A549 treated with dexamethasone at 1 μM for 4 hours (cell line): ENCODE measurements around the gene ABHD15. TPM values are rescaled to one million over a fixed set of nuclear protein-coding genes. Genes with fewer than 3 reads are reported as not detected.

Source experiments
- total RNA-seq: library from RNA; stranded (reverse); fragments of 200-300 nt; extraction: Qiagen RNA extraction; gene quantifications from 5 replicates; pipeline ENCODE4 v1.2.3, GENCODE V29; 2022

Gene ABHD15, protein sequence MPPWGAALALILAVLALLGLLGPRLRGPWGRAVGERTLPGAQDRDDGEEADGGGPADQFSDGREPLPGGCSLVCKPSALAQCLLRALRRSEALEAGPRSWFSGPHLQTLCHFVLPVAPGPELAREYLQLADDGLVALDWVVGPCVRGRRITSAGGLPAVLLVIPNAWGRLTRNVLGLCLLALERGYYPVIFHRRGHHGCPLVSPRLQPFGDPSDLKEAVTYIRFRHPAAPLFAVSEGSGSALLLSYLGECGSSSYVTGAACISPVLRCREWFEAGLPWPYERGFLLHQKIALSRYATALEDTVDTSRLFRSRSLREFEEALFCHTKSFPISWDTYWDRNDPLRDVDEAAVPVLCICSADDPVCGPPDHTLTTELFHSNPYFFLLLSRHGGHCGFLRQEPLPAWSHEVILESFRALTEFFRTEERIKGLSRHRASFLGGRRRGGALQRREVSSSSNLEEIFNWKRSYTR
- 20.6 to 27.0 TPM (median 25.5 TPM) in 5 replicates for total RNA-seq

DNA sequence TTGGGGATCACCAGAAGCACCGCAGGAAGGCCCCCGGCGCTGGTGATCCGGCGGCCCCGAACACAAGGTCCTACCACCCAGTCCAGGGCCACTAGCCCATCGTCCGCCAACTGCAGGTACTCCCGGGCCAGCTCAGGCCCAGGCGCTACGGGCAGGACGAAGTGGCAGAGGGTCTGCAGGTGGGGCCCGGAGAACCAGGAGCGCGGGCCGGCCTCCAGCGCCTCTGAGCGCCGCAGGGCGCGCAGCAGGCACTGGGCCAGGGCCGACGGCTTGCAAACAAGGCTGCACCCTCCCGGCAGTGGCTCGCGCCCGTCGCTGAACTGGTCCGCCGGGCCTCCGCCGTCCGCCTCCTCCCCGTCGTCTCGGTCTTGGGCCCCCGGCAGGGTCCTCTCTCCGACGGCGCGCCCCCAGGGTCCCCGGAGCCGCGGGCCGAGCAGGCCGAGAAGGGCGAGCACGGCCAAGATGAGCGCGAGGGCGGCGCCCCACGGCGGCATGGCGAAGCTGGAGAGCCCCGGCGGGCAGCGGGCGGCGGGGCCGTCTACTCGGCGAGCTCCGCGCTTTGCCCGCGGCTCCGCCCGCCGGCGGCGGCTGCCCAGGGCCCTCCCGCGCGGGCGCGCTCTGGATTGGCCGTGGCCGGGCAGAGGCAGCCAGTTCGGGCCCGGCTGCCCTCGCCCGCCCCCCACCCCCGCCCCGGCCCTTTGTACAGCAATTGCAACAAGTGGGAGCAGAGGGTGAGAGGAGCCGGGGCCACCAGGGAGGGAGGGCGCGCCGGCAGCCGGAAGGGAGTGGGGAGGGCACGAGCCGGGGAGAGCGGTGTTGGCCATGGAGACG is at the start of gene ABHD15:
Gene ABHD15, minus strand, starts transcription at position 565 of the 831 bp plus-strand sequence. Its CDS starts 71 bp downstream, at position 494.

DNA sequence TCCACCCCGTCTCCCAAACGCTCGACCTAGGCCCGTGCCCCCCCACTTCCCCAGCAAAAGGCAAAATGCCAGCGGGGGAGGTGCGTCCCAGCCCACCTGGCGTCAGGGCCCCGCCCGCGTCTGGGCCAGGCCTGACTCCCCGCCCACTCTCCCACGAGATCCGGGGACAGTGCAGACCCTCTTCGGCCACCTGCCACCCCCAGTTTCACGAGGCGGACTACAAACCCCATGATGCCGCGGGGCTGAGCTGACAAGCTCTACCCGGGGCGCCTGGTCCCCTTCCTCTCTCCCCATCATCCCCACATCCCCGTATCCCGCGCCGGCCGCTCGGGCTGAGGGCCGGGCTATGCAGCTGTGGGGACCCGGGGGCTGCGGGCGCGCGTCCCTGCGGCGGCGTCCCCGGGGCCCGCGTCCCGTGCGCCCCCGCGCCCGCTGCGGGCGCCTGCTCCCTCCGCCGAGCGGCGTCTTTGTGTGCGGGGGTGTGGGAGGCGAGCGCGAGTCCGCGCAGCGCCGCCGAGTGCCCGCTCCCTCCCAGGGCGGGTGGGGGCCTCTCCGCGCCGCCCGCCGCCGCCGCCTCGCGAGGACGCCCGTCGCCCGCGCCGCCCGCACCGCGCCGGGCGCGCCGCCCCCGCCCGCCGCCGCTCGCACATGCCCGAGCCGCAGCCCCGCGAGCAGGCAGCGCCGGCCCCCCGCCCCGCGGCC is 26.2 kb upstream of the ABHD15 start, which contains the start of gene ANKRD13B:
Gene ANKRD13B, plus strand, starts transcription at position 283 of the 702 bp plus-strand sequence. CDS start 490 bp downstream, outside the sequence.

DNA sequence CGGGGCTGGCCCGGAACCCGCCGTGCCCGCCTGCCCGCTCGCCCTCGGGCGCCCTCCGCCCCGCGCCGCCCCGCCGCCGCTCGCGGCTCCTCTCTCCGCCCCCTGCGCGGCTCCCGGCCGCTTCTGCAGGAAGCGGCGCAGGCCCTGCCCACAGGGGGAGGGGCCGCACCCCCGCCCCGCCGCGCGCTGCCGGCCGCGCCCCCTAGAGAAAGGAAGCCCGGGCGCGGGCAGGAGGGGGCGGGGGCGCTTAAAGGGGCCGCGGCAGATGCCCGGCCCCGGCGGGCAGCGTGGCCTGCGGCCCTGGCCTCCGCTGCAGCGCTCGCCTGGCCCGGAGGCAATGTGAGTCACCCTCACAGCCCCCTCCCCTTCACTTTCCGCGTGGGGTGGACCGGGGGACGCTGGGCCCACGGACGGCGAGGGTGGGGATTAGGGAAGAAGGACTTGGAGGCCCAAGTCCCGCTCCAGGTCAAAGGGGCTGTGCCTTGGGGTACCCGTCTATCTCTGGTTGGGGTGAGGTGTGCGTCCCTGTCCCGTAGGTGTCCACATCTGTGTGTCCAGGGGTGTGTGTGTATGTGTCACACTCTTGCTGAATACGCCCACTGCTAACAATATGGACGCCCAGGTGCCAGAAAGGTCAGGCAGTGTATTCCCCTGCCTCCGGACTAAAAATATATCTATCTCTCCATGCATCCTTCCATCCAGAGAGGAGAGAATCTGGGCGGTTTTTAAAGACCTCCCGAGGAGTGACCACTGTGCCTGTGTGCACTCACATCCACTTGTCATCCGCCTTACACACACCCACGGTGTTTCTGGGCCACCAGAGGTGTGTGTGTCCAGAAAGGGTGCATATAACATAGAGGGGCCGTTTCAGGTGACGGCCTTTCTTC is 22.9 kb upstream of the ABHD15 start, which contains the start of gene GIT1:
Gene GIT1, minus strand, starts transcription at position 125 of the 887 bp plus-strand sequence. CDS start 270 bp downstream, outside the sequence.

DNA sequence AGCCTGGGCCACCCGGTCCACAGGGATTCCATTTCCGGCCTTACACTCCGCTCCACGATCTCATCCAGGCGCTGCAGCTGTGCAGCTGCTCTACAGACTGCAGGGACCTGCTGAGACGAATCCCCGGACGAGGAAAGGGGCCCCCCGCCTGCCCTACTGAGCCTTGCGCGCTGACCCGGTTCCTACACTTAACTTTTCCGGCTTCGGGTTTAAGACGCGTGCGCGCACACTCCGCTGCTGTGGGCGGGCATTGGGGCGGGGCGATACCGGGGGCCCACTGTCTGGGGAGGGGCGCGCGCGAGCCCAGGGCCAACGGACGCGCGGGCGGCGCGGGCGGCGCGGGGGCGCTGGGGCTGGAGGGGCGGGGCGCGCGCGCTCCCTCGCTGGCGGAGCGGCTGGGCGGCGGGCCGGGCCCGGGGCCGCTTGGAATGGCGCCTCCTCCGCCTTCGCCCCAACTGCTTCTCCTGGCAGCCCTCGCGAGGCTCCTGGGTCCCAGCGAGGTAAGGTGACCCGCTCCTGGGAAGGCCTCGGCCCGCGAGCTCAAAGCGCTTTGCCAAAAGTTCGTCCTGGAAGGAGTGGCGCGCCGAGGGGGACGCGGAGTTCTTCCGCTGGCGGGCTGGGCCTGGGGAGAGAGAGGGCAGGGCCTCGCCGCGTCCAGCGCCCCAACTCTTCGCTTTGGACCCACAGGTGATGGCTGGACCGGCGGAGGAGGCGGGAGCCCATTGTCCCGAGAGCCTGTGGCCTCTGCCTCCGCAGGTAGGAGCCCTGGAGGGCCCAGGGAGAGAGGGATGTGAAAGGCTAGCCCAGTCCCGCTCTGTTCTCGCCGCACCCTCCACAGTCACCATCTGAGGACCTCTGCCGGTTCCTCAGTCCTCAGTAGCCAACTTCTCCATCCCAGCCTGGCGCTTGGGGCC is 1.8 kb upstream of the ABHD15 start, which contains the start of gene TP53I13:
Gene TP53I13, plus strand, starts transcription at position 371 of the 914 bp plus-strand sequence. Its CDS starts 58 bp downstream, at position 429.

Other genes starting within 250 kb of the ABHD15 start
- gene TAOK1, start 176.7 kb downstream of the ABHD15 start, total RNA-seq, result 17.1 to 32.5 TPM (median 28.3 TPM) in 5 replicates
- 60.0 to 96.0 TPM (median 84.9 TPM) in 5 replicates for gene TP53I13, start 1.7 kb upstream of the ABHD15 start, total RNA-seq
- gene GIT1, start 22.6 kb upstream of the ABHD15 start, total RNA-seq, result 59.5 to 87.9 TPM (median 86.8 TPM) in 5 replicates
- gene ANKRD13B, start 26.1 kb upstream of the ABHD15 start, total RNA-seq, result 14.7 to 30.0 TPM (median 27.5 TPM) in 5 replicates
- gene CORO6, start 55.9 kb upstream of the ABHD15 start, total RNA-seq, result 3.5 to 5.8 TPM (median 4.3 TPM) in 5 replicates